ENCODE measurements around the gene GPR42.
"Not testable (repeated sequence)": the region's sequence is repeated elsewhere in the genome, so short reads cannot be mapped to it uniquely, and the experiment has no call there.

Gene GPR42

GRCh38 chr19:35365303-35365702, 5.6 kb upstream of the GPR42 start:
- Histone ChIP-seq H3K79me2 (ENCODE audit: insufficient read depth, low read depth) (no peaks in the 10 kb centered on the region), H4K20me1 (ENCODE audit: insufficient read depth) (no peaks in the 10 kb centered on the region), H3K4me2 (no peak overlapping the region), H3K27me3 (ENCODE audit: insufficient read depth, low read depth) (no peaks in the 10 kb centered on the region), H3K27ac (no peak overlapping the region), H3K9ac (no peak overlapping the region), H3K4me3 (IDR thresholded peaks at IDR 0.05; ENCODE audit: insufficient read depth, low read depth, low read length) (no peak overlapping the region), H3K36me3 (ENCODE audit: insufficient read depth) (no peaks in the 10 kb centered on the region), H2AFZ (ENCODE audit: low read depth) (no peak overlapping the region), H3K4me1 (ENCODE audit: low read depth, poor library complexity, severe bottlenecking) (no peaks in the 10 kb centered on the region)
- TF ChIP-seq CTCF (conservative IDR thresholded peaks at IDR 0.05; ENCODE audit: low read depth, low read length), result no peak

- TF ChIP-seq CTCF (conservative IDR thresholded peaks at IDR 0.05; ENCODE audit: low read depth, low read length), result no peak
- H3K27ac ChIP-seq, result no peak overlapping the region
- H3K36me3 ChIP-seq (ENCODE audit: insufficient read depth), result no peaks in the 10 kb centered on the region
- no peak overlapping the region for H3K9ac ChIP-seq
- no peaks in the 10 kb centered on the region for H4K20me1 ChIP-seq (ENCODE audit: insufficient read depth)
- H3K27me3 ChIP-seq (ENCODE audit: insufficient read depth, low read depth), result no peaks in the 10 kb centered on the region
- H3K4me1 ChIP-seq (ENCODE audit: low read depth, poor library complexity, severe bottlenecking), result no peaks in the 10 kb centered on the region
- H3K4me3 ChIP-seq (IDR thresholded peaks at IDR 0.05; ENCODE audit: insufficient read depth, low read depth, low read length), result no peak overlapping the region
- H3K4me2 ChIP-seq, result no peak overlapping the region
- H3K79me2 ChIP-seq (ENCODE audit: insufficient read depth, low read depth), result no peaks in the 10 kb centered on the region
- no peak overlapping the region for H2AFZ ChIP-seq (ENCODE audit: low read depth)
These were observed 2.5 kb upstream of the GPR42 start for GRCh38 chr19:35368378-35368777.

- Histone ChIP-seq H4K20me1 (ENCODE audit: insufficient read depth) (no peaks in the 10 kb centered on the region), H3K27ac (no peak overlapping the region), H3K4me3 (IDR thresholded peaks at IDR 0.05; ENCODE audit: insufficient read depth, low read depth, low read length) (no peak overlapping the region), H3K36me3 (ENCODE audit: insufficient read depth) (no peaks in the 10 kb centered on the region), H3K4me2 (no peak overlapping the region), H3K9ac (no peak overlapping the region), H3K27me3 (ENCODE audit: insufficient read depth, low read depth) (no peaks in the 10 kb centered on the region; the same call in 1 of the 2 replicates), H3K79me2 (ENCODE audit: insufficient read depth, low read depth) (no peaks in the 10 kb centered on the region), H2AFZ (ENCODE audit: low read depth) (no peak overlapping the region), H3K4me1 (ENCODE audit: low read depth, poor library complexity, severe bottlenecking) (no peaks in the 10 kb centered on the region)
- TF ChIP-seq CTCF (conservative IDR thresholded peaks at IDR 0.05; ENCODE audit: low read depth, low read length), result no peak
These were observed 1.3 kb upstream of the GPR42 start for GRCh38 chr19:35369522-35369921.

- Histone ChIP-seq H3K79me2 (ENCODE audit: insufficient read depth, low read depth) (no peaks in the 10 kb centered on the region), H3K27ac (no peak overlapping the region), H3K4me3 (IDR thresholded peaks at IDR 0.05; ENCODE audit: insufficient read depth, low read depth, low read length) (no peak overlapping the region), H2AFZ (ENCODE audit: low read depth) (no peak overlapping the region), H4K20me1 (ENCODE audit: insufficient read depth) (no peaks in the 10 kb centered on the region), H3K27me3 (ENCODE audit: insufficient read depth, low read depth) (peaks cover 10% of the 10 kb centered on the region), H3K4me2 (no peak overlapping the region), H3K36me3 (ENCODE audit: insufficient read depth) (no peaks in the 10 kb centered on the region), H3K4me1 (ENCODE audit: low read depth, poor library complexity, severe bottlenecking) (no peaks in the 10 kb centered on the region), H3K9ac (no peak overlapping the region)
- TF ChIP-seq CTCF (conservative IDR thresholded peaks at IDR 0.05; ENCODE audit: low read depth, low read length), result no peak
These were observed 2.6 kb downstream of the GPR42 start for GRCh38 chr19:35373492-35373891.

GRCh38 chr19:35374031-35374430, 3.2 kb downstream of the GPR42 start:
- H3K4me1 ChIP-seq (ENCODE audit: low read depth, poor library complexity, severe bottlenecking); H3K27ac ChIP-seq; H3K79me2 ChIP-seq (ENCODE audit: insufficient read depth, low read depth); H3K4me2 ChIP-seq; H3K9ac ChIP-seq; H3K4me3 ChIP-seq (IDR thresholded peaks at IDR 0.05; ENCODE audit: insufficient read depth, low read depth, low read length); H3K36me3 ChIP-seq (ENCODE audit: insufficient read depth); H2AFZ ChIP-seq (ENCODE audit: low read depth); H4K20me1 ChIP-seq (ENCODE audit: insufficient read depth): not testable (repeated sequence)
- peaks cover 10% of the 10 kb centered on the region for H3K27me3 ChIP-seq (ENCODE audit: insufficient read depth, low read depth)

Data from KMS-11 (cell line).